ENCODE data around the gene GNPDA2.

Gene GNPDA2

DNA sequence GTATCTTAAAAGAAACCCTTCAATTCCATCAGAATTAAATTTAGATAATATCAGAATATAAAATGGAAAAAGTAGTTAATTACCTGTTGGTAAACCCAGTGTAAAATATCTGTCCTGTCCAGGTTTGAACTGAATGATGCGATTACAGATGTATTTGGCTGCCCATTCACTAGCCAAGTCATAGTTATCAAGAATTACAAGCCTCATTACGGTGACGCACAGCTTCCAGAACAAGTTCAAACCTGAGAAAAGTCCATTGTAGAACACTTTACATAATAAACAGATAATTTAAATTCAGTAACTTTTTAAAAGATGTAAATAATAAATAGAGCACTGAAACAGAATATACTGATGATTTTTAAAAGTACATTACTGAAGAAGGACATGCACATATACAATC, 4.4 kb downstream of the GNPDA2 start:
- TF ChIP-seq, protein P1, sequence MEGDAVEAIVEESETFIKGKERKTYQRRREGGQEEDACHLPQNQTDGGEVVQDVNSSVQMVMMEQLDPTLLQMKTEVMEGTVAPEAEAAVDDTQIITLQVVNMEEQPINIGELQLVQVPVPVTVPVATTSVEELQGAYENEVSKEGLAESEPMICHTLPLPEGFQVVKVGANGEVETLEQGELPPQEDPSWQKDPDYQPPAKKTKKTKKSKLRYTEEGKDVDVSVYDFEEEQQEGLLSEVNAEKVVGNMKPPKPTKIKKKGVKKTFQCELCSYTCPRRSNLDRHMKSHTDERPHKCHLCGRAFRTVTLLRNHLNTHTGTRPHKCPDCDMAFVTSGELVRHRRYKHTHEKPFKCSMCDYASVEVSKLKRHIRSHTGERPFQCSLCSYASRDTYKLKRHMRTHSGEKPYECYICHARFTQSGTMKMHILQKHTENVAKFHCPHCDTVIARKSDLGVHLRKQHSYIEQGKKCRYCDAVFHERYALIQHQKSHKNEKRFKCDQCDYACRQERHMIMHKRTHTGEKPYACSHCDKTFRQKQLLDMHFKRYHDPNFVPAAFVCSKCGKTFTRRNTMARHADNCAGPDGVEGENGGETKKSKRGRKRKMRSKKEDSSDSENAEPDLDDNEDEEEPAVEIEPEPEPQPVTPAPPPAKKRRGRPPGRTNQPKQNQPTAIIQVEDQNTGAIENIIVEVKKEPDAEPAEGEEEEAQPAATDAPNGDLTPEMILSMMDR (IDR thresholded peaks at IDR 0.05; ENCODE audit: extremely low read depth, missing control alignments) = no peak
- no peak for DNase-seq (ENCODE audit: low spot score)

DNA sequence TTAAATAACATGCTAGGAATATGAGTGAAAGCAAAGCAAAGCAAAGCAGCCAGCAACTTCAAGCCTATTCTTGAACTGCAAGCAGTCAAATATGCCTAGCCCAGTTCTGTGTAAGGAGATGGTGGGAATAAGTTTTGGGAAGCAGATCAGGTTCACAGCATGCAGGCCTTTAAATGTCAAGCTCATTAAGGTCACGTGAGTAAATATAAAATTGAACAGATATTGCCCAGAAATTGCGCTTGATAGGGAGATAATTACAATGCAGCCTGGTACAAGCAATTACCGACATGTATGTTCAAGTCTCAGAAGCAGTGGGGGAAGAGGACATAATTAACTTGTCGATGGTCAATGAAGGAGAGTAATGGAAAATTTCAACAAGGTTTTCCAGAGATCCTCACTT, 6.0 kb downstream of the GNPDA2 start:
- DNase-seq (ENCODE audit: low spot score) = no peak
- TF ChIP-seq, protein P1 (IDR thresholded peaks at IDR 0.05; ENCODE audit: extremely low read depth, missing control alignments) = no peak

DNA sequence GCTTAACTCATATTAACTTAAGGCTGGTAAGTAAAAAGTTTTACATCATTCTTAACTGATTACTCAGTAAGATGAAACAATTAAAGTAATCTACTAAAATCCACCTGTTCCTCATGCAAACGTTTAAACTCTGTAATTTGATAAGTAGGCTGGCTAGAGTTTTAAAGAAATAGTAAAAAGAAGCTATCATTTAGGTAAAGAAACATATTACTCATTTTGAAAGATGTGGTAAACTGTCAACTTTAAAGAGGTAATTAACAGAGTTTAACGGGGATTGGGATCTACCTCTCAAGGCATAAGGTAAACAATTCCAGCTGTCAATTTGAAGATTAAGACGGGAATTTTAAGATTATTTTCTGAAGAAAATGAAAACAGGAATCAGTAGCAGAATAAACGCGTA, 9.8 kb downstream of the GNPDA2 start:
- TF ChIP-seq, protein P1 (IDR thresholded peaks at IDR 0.05; ENCODE audit: extremely low read depth, missing control alignments) = no peak
- DNase-seq (ENCODE audit: low spot score) = no peak

DNA sequence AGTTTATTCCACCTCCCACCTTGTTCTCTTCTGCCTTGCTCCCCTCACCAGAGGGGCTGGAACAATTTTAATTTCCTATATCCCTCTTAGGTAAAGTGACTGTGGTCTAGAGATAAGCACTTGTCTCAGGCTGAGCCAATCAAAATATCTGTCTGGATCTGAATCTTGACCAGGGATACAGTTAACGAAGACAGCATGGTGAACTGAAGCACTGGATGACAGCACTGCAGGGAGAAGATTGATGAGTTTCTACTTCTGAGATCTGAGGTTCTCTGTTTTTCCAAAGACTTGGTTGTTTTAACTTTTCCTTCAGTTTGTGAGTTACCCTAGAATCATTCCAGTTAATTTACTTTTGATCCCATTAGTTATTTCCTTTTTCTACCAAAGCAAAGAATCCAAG, 13.2 kb downstream of the GNPDA2 start:
- no peak for DNase-seq (ENCODE audit: low spot score)
- TF ChIP-seq, protein P1 (IDR thresholded peaks at IDR 0.05; ENCODE audit: extremely low read depth, missing control alignments) = no peak

- TF ChIP-seq, protein P1 (IDR thresholded peaks at IDR 0.05; ENCODE audit: extremely low read depth, missing control alignments) = no peak
These were observed 21.7 kb downstream of the GNPDA2 start for GRCh38 chr4:44704673-44705072.

DNA sequence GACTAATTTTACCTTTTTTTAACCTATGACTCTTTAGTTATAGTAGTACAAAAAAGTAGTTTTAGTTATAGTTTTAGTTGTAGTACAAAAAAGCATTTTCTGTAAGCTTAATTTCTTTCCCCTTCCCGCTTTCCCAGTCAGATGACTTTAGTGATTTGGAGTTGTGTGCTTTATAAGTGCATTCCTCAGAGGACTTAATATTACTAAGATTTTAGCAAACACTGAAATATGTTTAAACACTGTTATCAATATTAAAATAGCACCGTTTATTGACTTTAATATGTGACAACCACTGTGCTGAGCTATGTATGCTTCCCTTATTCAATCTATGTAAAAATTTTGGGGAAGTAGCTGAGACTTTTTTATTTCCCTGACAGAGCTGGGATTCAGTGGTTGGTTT, 25.3 kb downstream of the GNPDA2 start:
- no peak for DNase-seq (ENCODE audit: low spot score)
- TF ChIP-seq, protein P1 (IDR thresholded peaks at IDR 0.05; ENCODE audit: extremely low read depth, missing control alignments) = no peak

More at GRCh38 chr4:44704673-44705072, 21.7 kb downstream of the GNPDA2 start:
- DNase-seq (ENCODE audit: low spot score) = no peak

DNA sequence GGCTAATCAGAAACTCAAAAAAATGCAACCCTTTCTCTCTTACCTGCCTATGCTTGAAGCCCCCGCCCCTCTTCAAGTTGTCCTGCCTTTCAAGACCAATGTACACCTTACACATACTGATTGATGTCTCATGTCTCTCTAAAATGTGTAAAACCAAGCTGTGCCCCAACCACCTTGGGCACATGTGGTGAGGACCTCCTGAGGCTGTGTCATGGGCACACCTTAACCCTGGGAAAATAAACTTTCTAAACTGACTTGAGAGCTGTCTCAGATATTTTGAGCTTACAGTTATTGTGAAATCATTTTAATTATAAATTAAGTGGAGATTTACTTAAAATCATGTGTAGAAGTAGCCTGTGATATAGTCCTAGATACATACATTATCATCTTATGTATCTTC, 25.9 kb downstream of the GNPDA2 start:
- TF ChIP-seq, protein P1 (IDR thresholded peaks at IDR 0.05; ENCODE audit: extremely low read depth, missing control alignments) = no peak
- DNase-seq (ENCODE audit: low spot score) = no peak

All from GM20000 (cell line).